DOHH2 (cell line): ENCODE measurements around the gene FAM20C.
"Not testable (repeated sequence)": the region's sequence is repeated elsewhere in the genome, so short reads cannot be mapped to it uniquely, and the experiment has no call there.

Source experiments
- EZH2phosphoT487 ChIP-seq: fragments of 200-600 bp; sonication (generic); IDR thresholded peaks from 2 replicates; pipeline ENCODE4 v1.6.1; 2017; ENCODE audit warnings: borderline replicate concordance, mild to moderate bottlenecking, antibody characterized with exemption, low read length, moderate library complexity, mixed read lengths
- TF ChIP-seq, protein P1 (sequence below): fragments of 200-600 bp; sonication (generic); IDR thresholded peaks from one replicate; pipeline ENCODE4 v1.5.1; 2014; ENCODE audit warnings: antibody characterized with exemption, mild to moderate bottlenecking, low read depth, low read length; ENCODE audit not compliant: poor library complexity, severe bottlenecking

DNA sequence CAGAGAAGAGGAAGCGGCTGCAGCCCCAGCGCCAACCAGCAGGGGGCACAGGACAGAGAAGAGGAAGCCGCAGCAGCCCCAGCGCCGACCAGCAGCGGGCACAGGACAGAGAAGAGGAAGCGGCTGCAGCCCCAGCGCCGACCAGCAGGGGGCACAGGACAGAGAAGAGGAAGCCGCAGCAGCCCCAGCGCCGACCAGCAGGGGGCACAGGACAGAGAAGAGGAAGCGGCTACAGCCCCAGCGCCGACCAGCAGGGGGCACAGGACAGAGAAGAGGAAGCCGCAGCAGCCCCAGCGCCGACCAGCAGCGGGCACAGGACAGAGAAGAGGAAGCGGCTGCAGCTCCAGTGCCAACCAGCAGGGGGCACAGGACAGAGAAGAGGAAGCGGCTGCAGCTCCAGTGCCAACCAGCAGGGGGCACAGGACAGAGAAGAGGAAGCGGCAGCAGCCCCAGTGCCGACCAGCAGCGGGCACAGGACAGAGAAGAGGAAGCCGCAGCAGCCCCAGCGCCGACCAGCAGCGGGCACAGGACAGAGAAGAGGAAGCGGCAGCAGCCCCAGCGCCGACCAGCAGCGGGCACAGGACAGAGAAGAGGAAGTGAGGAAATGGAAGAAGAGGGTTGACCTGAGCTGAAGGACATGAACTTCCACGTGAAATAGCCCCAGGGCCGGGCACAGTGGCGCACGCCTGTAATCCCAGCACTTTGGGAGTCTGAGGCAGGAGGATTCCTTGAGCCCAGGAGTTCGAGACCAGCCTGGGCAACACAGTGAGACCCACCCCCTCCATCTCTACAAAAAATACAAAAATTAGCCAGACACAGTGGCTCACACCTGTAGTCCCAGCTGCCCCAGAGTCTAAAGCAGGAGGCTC, 71.3 kb downstream of the FAM20C start:
- TF ChIP-seq, protein P1, sequence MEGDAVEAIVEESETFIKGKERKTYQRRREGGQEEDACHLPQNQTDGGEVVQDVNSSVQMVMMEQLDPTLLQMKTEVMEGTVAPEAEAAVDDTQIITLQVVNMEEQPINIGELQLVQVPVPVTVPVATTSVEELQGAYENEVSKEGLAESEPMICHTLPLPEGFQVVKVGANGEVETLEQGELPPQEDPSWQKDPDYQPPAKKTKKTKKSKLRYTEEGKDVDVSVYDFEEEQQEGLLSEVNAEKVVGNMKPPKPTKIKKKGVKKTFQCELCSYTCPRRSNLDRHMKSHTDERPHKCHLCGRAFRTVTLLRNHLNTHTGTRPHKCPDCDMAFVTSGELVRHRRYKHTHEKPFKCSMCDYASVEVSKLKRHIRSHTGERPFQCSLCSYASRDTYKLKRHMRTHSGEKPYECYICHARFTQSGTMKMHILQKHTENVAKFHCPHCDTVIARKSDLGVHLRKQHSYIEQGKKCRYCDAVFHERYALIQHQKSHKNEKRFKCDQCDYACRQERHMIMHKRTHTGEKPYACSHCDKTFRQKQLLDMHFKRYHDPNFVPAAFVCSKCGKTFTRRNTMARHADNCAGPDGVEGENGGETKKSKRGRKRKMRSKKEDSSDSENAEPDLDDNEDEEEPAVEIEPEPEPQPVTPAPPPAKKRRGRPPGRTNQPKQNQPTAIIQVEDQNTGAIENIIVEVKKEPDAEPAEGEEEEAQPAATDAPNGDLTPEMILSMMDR: peak; percentile 77
- TF ChIP-seq EZH2phosphoT487: not testable (repeated sequence)
